Vagina (tissue), 2 donors: ENCODE data around the gene RFX8. TPM values are rescaled to one million over a fixed set of nuclear protein-coding genes. Genes with fewer than 3 reads are reported as not detected.

Experiments
- DNase-seq, 2 donors: peaks; one replicate each; pipeline ENCODE4 v3.0.0-alpha.2; 2017; ENCODE audit errors: extremely low spot score in 2 of 2
- H3K27ac ChIP-seq: fragments of 200-600 bp; sonication (generic); one replicate; pipeline ENCODE4 v1.5.1; 2019
- H3K27me3 ChIP-seq: fragments of 200-600 bp; sonication (generic); one replicate; pipeline ENCODE4 v1.5.1; 2019
- H3K36me3 ChIP-seq, 2 donors: fragments of 200-600 bp; sonication (generic); one replicate each; pipeline ENCODE4 v1.5.1; 2017 to 2019
- H3K4me1 ChIP-seq: fragments of 200-600 bp; sonication (generic); one replicate; pipeline ENCODE4 v1.5.1; 2019
- H3K4me3 ChIP-seq, 2 donors: fragments of 200-600 bp; sonication (generic); 1 replicate in 1 of 2; 2 replicates in 1 of 2; pipeline ENCODE4 v1.5.1; 2016 to 2019
- H3K9me3 ChIP-seq: fragments of 200-600 bp; sonication (generic); one replicate; pipeline ENCODE4 v1.5.1; 2019
- POLR2A ChIP-seq, 2 donors: fragments of 450-650 bp; IDR thresholded peaks; one replicate each; pipeline ENCODE4 v1.6.1; 2017; ENCODE audit warnings: antibody characterized with exemption in 2 of 2, mild to moderate bottlenecking in 2 of 2, moderate library complexity in 2 of 2
- POLR2AphosphoS5 ChIP-seq, 2 donors: sonication (generic); formaldehyde crosslinking; IDR thresholded peaks; one replicate each; pipeline ENCODE4 v1.9.0; 2017; ENCODE audit warnings: antibody characterized with exemption in 2 of 2, mild to moderate bottlenecking in 2 of 2, low read depth in 1 of 2; ENCODE audit not compliant: insufficient read depth in 1 of 2
- intact Hi-C: fragments of 100-400 bp; cut with DNase I; formaldehyde crosslinking; loops from one replicate; pipeline ENCODE4 v1.15.1; 2023
- total RNA-seq: library from RNA; depleted of rRNA; stranded (reverse); fragments of >200 nt; gene quantifications from one replicate; pipeline ENCODE4 v1.2.3, GENCODE V29; 2016
- TF ChIP-seq, protein P1 (sequence below), 3 experiments: fragments of 450-650 bp in 2 of 3; fragments of 200-600 bp in 1 of 3; sonication (generic) in 1 of 3; IDR thresholded peaks; one replicate each; pipeline ENCODE4 v1.5.1; 2017 to 2019; ENCODE audit warnings: antibody characterized with exemption in 3 of 3, mild to moderate bottlenecking in 2 of 3, moderate library complexity in 2 of 3

The RFX8 gene
- total RNA-seq, 1 donor from 2014 or later, result 1.2 TPM

DNA sequence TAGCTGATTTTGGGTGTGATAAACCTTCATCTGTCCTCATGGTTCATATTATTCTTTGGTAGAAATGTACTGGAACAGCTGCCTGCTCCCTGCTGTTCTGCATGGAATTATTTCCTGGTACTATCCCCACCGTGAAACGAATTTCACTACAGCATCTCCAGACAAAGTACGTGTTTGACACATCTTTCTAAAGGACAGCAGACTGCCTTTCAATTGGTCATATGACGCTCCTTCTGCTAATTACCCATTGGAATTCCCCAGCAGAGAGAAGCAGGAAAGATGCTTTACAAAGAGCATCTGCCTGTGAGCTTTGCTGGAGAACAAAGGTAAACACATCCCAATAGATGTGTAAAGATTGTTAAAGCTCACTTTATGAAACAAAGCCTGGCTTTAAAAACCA, 4.4 kb upstream of the RFX8 start:
- intact Hi-C loops, result no loop called here
- Histone ChIP-seq H3K4me3 (no peak overlapping the region), H3K9me3 (no peaks in the 10 kb centered on the region), H3K36me3 (no peaks in the 10 kb centered on the region), H3K27me3 (no peaks in the 10 kb centered on the region), H3K27ac (no peak overlapping the region), H3K4me1 (peaks cover 6% of the 10 kb centered on the region)
- DNase-seq, result no peak
- no peak for TF ChIP-seq POLR2A (IDR thresholded peaks at IDR 0.05)
- no peak for TF ChIP-seq POLR2AphosphoS5 (IDR thresholded peaks at IDR 0.05; ENCODE audit: insufficient read depth in 1 of 2, low read depth in 1 of 2)
- TF ChIP-seq, protein P1, sequence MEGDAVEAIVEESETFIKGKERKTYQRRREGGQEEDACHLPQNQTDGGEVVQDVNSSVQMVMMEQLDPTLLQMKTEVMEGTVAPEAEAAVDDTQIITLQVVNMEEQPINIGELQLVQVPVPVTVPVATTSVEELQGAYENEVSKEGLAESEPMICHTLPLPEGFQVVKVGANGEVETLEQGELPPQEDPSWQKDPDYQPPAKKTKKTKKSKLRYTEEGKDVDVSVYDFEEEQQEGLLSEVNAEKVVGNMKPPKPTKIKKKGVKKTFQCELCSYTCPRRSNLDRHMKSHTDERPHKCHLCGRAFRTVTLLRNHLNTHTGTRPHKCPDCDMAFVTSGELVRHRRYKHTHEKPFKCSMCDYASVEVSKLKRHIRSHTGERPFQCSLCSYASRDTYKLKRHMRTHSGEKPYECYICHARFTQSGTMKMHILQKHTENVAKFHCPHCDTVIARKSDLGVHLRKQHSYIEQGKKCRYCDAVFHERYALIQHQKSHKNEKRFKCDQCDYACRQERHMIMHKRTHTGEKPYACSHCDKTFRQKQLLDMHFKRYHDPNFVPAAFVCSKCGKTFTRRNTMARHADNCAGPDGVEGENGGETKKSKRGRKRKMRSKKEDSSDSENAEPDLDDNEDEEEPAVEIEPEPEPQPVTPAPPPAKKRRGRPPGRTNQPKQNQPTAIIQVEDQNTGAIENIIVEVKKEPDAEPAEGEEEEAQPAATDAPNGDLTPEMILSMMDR (IDR thresholded peaks at IDR 0.05), result no peak

DNA sequence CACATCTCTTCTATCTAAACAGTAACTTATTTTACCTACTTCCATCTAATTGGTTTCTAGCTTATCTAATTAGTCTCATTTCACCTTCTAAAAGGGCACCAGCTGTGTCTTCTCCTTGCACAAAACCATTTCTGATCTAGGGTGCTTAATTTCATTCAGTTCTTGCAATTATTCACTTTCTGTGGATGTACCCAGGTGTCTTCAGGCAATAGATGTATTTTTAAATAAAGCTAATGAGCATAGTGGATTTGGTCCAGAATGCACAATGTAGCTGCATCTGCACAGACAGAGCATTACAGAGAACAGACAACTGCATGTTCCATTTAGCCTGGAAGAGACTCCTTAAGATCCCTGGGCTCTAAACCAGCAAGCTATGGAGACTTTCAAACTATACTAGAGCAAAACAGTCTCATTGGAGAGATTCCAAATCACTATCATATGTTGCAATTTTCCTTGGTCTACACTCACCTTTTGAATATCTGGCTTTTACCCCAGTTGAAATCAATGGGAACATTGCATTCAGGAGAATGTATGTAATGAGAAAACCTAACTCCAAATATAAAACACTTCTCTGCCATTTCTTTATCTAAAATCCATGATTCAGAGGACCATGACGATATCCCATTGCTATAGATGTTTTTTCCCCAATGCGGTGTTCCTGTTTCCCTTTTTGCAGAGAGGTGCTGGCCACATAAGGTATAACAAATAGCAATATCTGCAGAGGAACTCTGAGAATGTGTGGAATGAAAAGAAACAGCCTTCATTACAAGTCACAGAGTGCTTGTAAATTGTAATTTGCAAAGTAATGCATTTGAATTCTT, 3.5 kb upstream of the RFX8 start:
- intact Hi-C loops, result no loop called here
- no peaks in the 10 kb centered on the region for H3K27me3 ChIP-seq
- peaks cover 13% of the 10 kb centered on the region for H3K4me1 ChIP-seq
- no peaks in the 10 kb centered on the region for H3K36me3 ChIP-seq
- DNase-seq, result no peak
- H3K27ac ChIP-seq, result no peak overlapping the region
- no peak overlapping the region for H3K4me3 ChIP-seq
- TF ChIP-seq POLR2AphosphoS5 (IDR thresholded peaks at IDR 0.05; ENCODE audit: insufficient read depth in 1 of 2, low read depth in 1 of 2) (no peak), POLR2A (IDR thresholded peaks at IDR 0.05) (no peak)
- TF ChIP-seq, protein P1 (IDR thresholded peaks at IDR 0.05), result no peak
- H3K9me3 ChIP-seq, result no peaks in the 10 kb centered on the region

DNA sequence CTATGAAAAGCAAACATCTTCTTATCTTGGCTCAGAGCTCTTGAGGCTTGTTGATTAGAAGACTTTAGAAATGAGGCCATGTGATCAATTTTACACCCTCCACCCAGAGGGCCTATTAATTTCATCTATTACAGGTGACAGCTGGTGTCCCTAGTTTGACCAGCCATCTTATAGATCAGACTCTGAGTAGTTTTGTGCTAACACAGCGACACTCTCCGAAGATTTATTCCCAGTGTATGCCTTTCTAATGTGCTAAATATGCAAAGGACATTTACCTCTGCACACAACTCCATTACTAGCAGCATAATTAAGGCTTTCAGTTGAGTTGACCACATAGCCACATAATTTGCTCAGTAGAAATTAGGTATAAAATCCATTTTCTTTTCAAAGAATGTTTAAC, 2.6 kb upstream of the RFX8 start:
- Histone ChIP-seq H3K4me3 (no peak overlapping the region), H3K9me3 (no peaks in the 10 kb centered on the region), H3K4me1 (peaks cover 20% of the 10 kb centered on the region), H3K27ac (no peak overlapping the region), H3K36me3 (no peaks in the 10 kb centered on the region), H3K27me3 (no peaks in the 10 kb centered on the region)
- DNase-seq, result no peak
- intact Hi-C loops, result no loop called here
- TF ChIP-seq, protein P1 (IDR thresholded peaks at IDR 0.05), result no peak
- TF ChIP-seq POLR2AphosphoS5 (IDR thresholded peaks at IDR 0.05; ENCODE audit: insufficient read depth in 1 of 2, low read depth in 1 of 2), result no peak
- no peak for TF ChIP-seq POLR2A (IDR thresholded peaks at IDR 0.05)

DNA sequence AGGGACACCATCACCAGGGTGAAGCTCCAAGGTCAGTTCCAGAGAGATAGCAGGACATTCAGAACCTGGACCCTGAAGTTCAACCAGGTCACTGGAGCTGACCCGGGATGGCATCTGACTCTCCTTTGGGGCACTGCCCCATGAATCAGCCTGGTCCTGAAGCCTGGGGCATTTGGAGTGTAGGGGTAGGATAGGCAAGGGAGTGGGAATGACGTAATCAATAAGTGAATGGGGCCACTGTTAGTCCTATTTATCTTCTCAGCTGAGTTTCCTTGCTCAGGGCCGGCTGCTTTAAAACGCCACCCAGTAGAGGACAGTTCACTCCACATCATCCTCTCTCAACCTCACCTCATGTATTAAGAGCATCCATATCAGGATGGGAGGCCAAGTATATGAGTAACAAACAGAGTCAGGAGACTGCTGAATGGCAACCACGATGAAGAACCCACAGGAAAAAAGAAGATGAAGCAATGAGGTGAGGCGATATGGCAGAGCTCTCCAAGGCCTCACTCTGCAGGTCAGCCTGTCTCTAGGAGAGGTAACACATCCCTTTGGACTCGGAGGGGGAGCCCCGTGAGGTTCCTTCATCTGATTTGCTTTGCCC, 1.8 kb upstream of the RFX8 start:
- Histone ChIP-seq H3K27me3 (no peaks in the 10 kb centered on the region), H3K36me3 (no peaks in the 10 kb centered on the region), H3K27ac (no peak overlapping the region), H3K4me1 (peaks cover 20% of the 10 kb centered on the region), H3K4me3 (no peak overlapping the region), H3K9me3 (no peaks in the 10 kb centered on the region)
- DNase-seq, result no peak
- TF ChIP-seq, protein P1 (IDR thresholded peaks at IDR 0.05), result no peak
- no peak for TF ChIP-seq POLR2AphosphoS5 (IDR thresholded peaks at IDR 0.05; ENCODE audit: insufficient read depth in 1 of 2, low read depth in 1 of 2)
- no peak for TF ChIP-seq POLR2A (IDR thresholded peaks at IDR 0.05)
- intact Hi-C loops, result no loop called here
